GM21381 (cell line): ENCODE data around the gene DKK2.

Source experiments
- ATAC-seq: cut with Tn5 transposase; IDR thresholded peaks from one replicate; pipeline ENCODE4 v1.9.1; 2021; ENCODE audit warnings: mild to moderate bottlenecking, moderate library complexity; ENCODE audit not compliant: unreplicated experiment

The DKK2 gene

GRCh38 chr4:107017443-107018343 lies 18.4 kb downstream of the DKK2 start:
- no peak for ATAC-seq

DNA sequence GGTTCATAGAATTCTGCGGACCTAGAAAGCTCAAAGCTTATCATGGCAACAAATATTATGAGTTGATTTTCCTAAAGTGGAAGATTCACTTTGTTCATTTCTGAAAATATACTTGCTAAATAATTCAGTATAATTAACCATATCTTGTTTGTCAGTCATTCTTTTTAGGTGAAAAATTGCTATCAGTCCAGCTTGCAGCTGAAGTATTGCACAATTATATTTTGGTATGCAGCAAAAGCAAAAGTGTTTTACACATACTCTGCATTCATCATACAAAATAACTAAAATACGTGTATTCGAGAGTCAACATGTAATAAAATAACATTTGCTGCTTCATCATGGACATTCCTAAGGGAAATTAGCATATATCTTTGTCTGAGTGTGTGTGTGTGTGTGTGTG lies 24.8 kb downstream of the DKK2 start:
- no peak for ATAC-seq

GRCh38 chr4:107009196-107009968 lies 26.7 kb downstream of the DKK2 start:
- no peak for ATAC-seq

- ATAC-seq, result no peak
Measured at GRCh38 chr4:107008115-107008514, 28.0 kb downstream of the DKK2 start.

- ATAC-seq, result no peak
Measured at GRCh38 chr4:107006218-107006617, 29.9 kb downstream of the DKK2 start.

- ATAC-seq, result no peak
Measured at GRCh38 chr4:106996490-106996889, 39.6 kb downstream of the DKK2 start.

GRCh38 chr4:106993827-106994226 lies 42.3 kb downstream of the DKK2 start:
- no peak for ATAC-seq

GRCh38 chr4:106987311-106987710 lies 48.8 kb downstream of the DKK2 start:
- no peak for ATAC-seq

GRCh38 chr4:106986486-106986885 lies 49.6 kb downstream of the DKK2 start:
- ATAC-seq, result no peak

DNA sequence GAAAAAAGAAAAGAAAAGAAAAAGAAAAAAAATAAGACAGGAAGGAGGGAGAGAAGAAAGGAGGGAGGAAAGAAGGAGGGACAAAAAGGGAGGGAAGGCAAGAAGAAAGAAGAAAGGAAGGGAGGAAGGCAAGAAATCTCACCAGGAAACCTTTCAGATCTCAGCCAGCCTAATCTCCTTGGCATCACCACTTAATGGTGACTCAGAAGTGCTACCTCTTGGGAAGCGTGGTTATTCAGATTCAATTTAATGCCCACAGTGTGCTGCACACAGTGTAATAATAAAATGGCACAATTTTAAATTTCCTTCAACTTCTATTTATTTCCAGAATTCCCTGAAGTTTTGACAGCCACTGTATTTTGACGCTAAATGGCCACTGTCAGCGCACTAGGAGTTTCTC lies 50.3 kb downstream of the DKK2 start:
- ATAC-seq, result no peak

GRCh38 chr4:106982711-106983211 lies 53.4 kb downstream of the DKK2 start:
- ATAC-seq, result no peak

- ATAC-seq, result no peak
Measured at GRCh38 chr4:106981431-106981830, 54.7 kb downstream of the DKK2 start.

- no peak for ATAC-seq
Measured at GRCh38 chr4:106979476-106979875, 56.6 kb downstream of the DKK2 start.

DNA sequence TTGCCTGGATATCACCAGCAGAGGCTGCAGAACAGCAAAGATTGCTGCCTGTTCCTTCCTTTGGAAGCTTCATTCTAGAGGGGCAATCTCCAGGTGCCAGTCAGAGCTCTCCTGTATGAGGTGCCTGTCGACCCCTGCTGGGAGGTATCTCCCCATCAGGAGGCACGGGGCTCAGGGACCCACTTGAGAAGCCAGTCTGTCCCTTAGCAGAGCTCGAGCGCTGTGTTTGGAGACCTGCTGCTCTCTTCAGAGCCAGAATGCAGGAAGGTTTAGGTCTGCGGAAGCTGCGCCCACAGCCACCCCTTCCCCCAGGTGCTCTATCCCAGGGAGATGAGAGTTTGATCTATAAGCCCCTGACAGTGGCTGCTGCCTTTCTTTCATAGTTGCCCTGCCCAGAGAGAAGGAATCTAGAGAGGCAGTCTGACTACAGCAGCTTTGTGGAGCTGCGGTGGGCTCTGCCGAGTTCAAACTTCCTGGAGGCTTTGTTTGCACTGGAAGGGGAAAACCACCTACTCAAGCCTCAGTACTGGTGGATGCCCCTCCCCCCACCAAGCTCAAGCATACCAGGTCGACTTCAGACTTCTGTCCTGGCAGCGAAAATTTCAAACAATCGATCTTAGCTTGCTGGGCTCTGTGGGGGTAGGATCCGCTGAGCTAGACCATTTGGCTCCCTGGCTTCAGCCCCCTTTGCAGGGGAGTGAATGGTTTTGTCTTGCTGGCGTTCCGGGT lies 57.9 kb downstream of the DKK2 start:
- no peak for ATAC-seq

- no peak for ATAC-seq
Measured at GRCh38 chr4:106971636-106972035, 64.5 kb downstream of the DKK2 start.

DNA sequence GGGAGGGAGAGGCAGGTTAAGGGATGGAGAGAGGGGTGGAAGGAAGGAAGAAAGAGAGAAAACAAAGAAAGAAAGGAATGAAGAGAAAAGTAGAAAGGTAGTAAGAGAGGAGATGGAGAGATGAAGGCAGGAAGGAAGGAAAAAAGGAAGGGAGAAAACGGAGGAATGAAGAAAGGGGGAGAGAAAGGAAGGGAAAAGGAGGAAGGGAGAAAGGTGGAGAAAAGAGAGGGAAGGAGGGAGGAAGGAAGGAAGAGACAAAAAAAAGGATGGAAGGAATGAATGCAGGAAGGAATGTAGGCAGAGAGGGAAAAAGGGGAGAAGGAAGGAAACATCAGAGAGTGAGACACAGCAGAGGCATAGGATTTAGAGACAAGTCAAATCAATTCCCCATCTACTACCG lies 68.2 kb downstream of the DKK2 start:
- no peak for ATAC-seq

DNA sequence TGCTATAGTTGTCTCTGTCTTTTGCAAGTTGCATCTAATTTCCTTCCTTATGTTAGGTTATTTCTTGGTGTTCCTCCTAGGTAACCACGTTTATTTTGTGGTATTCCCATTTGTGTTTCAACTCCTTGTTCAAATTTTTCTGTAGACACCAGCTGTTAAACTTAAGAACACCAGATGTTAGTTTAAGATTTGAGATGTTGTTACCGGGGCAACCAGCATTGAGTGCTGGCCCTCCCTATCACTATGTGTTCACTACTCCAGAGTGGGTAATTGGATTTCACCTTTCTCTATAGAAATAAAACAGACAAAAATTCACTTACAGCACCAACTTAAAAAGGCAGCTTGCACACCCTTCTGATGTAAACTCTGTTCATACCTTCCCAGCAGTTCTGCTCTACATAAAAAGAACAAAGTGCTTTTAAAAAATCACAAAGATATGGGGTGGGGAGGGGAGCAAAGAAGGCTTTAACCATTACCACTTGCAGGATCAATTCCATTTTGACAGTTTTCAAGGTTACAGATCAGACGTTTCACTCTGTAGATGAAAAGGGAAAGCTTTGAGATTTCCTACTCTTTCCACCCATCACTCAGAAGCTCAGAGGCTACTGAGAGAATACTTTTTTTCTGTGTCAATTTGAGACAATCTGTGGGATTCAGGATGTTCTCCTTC lies 82.9 kb downstream of the DKK2 start:
- no peak for ATAC-seq

GRCh38 chr4:106951891-106952290 lies 84.2 kb downstream of the DKK2 start:
- no peak for ATAC-seq

- no peak for ATAC-seq
Measured at GRCh38 chr4:106941841-106942240, 94.3 kb downstream of the DKK2 start.

DNA sequence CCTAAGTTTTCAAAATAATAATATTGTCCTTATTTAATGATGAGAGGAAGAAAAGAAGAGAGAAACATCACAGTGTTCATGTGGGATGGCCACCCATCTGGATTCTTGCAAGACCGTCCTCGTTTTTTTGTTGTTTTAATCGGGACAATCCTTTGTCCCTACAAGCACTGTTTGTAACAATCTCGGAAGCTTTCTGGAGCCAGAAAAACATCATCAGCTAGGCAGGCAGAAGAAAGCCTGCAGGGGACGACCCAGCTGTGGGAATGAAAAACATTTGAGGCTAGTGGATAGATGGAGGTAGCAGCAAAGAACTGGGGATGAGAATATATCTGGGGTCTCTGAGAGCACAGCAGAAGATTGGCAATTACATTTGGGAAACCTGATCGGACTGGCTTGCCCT lies 105.6 kb downstream of the DKK2 start:
- no peak for ATAC-seq

GRCh38 chr4:106929248-106929647 lies 106.9 kb downstream of the DKK2 start:
- ATAC-seq, result no peak
